Measurements from ENCODE around the gene PCDHGA2.
"Not testable (repeated sequence)": the region's sequence is repeated elsewhere in the genome, so short reads cannot be mapped to it uniquely, and the experiment has no call there.

Gene PCDHGA2

DNA sequence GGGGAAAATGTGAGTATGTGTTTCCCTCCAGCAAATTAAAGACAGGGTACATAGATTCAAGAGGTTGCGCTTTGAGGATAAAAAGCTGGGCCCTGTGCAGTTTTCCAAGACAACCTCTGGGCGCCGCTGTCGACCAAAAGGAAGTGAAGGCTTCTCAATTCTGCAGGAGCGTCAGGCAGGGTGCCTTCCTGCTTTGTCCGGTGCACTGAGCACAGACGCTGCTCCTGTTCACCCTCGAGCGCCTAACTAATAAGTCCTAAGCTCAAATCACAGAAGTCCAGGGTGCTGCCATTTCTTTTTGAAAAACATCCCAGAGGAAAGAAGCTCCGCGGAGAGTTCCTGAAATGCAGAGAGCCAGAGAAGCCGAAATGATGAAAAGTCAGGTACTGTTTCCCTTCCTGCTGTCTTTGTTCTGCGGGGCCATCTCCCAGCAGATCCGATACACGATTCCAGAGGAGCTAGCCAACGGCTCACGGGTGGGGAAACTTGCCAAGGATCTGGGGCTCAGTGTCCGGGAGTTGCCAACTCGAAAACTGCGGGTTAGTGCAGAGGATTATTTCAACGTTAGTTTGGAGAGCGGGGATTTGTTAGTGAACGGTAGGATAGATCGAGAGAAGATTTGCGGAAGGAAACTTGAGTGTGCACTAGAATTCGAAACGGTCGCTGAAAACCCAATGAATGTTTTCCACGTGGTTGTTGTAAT is 11.5 kb downstream of the PCDHGA2 start, which contains the start of gene PCDHGB1:
Gene PCDHGB1, plus strand, starts transcription at position 183 of the 703 bp plus-strand sequence. Its CDS starts 162 bp downstream, at position 345.
- DNase-seq = peak; percentile 33 to 51

DNA sequence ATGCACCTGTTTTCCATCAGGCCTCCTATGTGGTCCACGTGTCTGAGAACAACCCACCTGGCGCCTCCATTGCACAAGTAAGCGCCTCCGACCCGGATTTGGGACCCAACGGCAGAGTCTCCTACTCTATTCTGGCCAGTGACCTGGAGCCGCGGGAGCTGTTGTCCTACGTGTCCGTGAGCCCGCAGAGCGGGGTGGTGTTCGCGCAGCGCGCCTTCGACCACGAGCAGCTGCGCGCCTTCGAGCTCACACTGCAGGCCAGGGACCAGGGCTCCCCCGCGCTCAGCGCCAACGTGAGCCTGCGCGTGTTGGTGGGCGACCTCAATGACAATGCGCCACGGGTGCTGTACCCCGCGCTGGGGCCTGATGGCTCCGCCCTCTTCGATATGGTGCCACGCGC is 13.0 kb downstream of the PCDHGA2 start:
- DNase-seq = no peak

DNA sequence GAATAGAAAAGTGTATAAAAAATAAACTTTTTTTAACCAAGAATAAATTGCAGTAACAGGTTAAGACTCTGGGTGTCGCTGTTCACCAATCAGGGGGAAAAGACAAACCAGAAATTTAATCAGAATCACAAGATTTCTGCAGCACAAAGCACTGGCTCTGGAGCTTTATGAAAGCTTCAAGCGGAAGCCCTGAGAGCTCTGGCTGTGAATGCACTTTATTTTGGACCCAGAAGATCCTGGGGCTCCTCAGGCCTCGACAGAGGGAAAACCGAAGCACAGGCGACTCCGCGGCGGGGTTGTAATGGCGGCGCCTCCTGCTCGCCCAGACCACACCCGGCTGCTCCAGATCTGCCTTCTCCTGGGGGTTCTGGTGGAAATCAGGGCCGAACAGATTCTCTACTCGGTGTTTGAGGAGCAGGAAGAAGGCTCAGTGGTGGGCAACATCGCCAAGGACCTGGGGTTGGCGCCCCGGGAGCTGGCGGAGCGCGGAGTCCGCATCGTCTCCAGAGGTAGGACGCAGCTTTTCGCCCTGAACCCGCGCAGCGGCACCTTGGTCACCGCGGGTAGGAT is 16.4 kb downstream of the PCDHGA2 start, which contains the start of gene PCDHGA4:
Gene PCDHGA4, plus strand, starts transcription at position 122 of the 570 bp plus-strand sequence. Its CDS starts 87 bp downstream, at position 209.
- peak in 1 of 2 experiments; percentile 7 for DNase-seq

DNA sequence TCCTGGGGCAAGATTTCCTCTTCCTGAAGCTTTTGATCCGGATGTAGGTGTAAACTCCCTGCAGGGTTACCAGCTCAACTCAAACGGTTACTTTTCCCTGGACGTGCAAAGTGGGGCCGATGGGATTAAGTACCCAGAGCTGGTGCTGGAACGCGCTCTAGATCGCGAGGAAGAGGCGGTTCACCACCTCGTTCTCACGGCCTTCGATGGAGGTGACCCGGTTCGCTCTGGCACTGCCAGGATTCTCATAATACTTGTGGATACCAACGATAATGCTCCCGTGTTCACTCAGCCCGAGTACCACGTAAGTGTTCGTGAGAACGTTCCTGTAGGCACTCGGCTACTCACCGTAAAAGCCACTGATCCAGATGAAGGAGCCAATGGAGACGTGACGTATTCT is 17.1 kb downstream of the PCDHGA2 start:
- no peak for DNase-seq

DNA sequence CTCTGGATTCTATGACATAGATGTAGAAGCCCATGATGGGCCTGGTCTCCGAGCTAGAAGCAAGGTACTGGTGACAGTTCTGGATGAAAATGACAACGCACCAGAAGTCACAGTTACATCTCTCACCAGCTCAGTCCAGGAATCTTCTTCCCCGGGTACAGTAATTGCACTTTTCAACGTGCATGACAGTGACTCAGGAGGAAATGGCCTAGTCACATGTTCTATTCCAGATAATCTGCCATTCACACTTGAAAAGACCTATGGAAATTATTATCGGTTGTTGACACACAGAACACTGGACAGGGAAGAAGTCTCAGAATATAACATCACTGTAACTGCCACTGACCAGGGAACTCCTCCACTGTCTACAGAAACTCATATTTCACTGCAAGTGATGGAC is 17.6 kb downstream of the PCDHGA2 start:
- no peak for DNase-seq

DNA sequence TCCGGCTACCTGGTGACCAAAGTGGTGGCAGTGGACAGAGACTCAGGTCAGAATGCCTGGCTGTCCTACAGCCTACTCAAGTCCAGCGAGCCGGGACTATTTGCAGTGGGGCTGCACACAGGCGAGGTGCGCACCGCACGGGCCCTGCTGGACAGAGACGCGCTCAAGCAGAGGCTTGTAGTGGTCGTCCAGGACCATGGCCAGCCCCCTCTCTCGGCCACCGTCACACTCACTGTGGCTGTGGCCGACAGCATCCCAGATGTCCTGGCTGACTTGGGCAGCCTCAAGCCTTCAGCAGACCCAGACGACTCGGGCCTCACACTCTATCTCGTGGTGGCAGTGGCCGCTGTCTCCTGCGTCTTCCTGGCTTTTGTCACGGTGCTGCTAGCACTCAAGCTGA is 18.4 kb downstream of the PCDHGA2 start:
- DNase-seq = no peak

DNA sequence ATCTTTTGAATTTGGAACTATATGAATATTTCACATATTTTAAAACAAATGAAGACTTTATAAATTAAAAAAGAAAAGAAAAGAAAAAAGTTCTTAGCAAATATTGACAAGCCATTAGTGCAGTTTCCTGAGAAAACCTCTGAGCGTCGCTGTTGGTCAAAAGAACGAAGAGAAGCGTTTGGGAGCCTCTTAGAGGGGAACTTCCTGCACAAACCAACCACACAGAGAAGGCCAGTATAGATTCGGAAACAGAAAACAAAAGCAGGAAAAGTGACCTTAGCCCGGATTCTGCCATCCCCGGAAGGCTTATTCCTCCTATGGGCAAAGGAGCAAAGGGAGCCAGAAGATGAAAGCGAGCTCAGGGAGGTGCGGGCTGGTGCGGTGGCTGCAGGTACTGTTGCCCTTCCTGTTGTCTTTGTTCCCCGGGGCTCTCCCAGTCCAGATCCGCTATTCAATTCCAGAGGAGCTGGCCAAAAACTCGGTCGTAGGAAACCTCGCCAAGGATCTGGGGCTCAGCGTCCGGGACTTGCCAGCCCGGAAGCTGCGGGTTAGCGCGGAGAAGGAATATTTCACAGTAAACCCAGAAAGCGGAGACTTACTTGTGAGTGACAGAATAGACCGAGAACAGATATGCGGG is 21.3 kb downstream of the PCDHGA2 start, which contains the start of gene PCDHGB2:
Gene PCDHGB2, plus strand, starts transcription at position 205 of the 637 bp plus-strand sequence. Its CDS starts 142 bp downstream, at position 347.
- peak; percentile 11 to 40 for DNase-seq

DNA sequence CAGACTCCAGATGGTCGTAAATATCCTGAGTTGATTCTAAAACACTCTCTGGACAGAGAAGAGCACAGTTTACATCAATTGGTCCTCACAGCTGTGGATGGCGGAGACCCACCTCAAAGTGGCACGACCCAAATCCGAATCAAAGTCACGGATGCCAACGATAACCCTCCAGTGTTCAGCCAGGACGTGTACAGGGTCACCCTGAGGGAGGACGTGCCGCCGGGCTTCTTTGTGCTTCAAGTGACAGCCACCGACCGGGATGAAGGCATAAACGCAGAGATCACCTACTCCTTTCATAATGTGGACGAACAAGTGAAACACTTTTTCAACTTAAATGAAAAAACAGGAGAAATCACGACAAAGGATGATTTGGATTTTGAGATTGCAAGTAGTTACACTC is 22.1 kb downstream of the PCDHGA2 start:
- no peak for DNase-seq

DNA sequence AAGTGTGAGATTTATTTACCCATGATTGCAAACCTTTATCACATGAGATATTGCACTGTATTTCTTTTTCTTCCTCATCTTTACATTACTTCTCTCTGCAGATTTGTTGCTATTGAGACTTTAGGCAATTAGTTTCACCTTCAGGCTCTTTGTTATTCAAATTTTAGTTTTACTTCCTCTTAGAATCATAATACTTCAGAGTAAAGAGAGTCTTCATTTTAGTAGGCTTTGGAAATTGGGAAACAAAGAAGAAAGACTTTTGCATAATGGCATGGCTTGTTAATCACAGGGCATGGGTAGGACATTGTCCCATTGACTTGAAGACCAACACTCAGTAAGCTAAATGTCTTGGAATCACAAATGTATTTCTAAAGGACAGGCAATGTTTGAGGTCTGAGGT is 24.2 kb downstream of the PCDHGA2 start:
- no peak for DNase-seq

DNA sequence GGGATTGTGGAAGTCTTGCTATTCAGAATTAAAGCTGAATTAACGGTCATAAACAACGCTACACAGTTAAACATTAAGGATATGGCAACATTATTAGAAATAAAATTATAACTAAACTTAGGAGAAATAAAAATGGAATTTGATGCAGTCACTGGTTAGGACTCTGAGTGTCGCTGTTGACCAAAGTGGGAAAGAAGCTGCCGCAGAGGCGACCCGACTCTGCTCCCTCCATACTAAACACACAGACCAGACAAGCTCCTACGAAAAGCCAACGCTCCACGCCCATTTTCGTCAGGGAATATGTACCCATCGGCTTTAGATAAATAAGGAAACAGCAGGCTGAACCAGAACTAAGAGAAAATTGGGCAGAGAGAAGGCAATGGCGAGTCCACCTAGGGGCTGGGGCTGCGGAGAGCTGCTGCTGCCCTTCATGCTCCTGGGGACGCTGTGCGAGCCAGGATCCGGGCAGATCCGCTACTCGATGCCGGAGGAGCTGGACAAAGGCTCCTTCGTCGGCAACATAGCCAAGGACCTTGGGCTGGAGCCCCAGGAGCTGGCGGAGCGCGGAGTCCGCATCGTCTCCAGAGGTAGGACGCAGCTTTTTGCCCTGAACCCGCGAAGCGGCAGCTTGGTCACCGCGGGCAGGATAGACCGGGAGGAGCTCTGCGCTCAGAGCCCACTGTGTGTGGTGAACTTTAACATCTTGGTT is 25.5 kb downstream of the PCDHGA2 start, which contains the start of gene PCDHGA5:
Gene PCDHGA5, plus strand, starts transcription at position 211 of the 709 bp plus-strand sequence. Its CDS starts 169 bp downstream, at position 380.
- DNase-seq = no peak

DNA sequence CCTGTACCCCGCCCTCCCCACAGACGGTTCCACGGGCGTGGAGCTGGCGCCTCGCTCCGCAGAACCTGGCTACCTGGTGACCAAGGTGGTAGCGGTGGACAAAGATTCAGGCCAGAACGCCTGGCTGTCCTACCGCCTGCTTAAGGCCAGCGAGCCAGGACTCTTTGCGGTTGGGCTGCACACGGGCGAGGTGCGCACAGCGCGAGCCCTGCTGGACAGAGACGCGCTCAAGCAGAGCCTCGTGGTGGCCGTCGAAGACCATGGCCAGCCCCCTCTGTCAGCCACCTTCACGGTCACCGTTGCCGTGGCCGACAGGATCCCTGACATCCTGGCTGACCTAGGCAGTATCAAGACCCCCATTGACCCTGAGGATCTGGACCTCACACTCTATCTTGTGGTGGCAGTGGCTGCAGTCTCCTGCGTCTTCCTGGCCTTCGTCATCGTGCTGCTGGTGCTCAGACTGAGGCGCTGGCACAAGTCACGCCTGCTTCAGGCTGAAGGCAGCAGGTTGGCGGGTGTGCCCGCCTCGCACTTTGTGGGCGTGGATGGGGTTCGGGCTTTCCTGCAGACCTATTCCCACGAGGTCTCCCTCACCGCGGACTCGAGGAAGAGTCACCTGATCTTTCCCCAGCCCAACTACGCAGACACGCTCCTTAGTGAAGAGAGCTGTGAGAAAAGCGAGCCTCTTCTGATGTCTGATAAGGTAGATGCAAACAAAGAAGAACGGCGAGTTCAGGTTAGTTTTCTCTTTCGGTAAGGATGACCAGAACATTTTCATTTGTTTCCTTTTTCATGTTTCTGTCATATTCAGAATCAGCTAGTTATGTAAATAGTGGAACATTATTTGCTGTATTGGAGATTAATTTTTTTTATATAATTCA is 27.7 kb downstream of the PCDHGA2 start:
- no peak for DNase-seq

DNA sequence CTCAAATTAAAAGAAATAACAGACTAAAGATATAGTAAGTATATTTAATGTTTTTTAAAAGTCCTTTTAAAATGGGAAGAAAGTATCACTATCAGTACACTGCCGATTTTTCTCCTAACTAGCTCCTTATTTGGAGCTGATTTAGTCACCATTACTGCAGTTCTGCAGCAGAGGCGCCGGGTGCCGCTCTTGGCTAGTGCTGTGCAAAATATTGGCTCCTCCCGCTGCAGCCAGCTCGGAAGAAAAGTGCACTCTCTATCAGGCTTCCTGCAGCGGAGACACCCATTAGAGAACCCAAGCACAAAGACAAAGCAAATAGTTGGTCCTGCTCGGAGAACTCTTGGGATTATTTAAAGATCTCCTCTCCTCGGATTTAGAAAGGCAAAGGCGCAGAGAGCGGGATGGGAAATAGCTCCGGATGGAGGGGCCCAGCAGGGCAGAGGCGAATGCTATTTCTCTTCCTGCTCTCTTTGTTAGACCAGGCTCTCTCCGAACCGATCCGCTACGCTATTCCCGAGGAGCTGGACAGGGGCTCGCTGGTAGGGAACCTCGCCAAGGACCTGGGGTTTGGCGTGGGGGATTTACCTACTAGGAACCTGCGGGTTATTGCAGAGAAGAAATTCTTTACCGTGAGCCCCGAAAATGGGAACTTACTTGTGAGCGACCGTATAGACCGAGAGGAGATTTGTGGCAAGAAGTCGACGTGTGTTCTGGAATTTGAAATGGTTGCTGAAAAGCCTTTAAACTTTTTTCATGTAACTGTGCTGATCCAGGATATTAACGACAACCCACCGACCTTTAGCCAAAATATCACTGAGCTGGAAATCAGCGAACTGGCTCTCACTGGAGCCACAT is 31.7 kb downstream of the PCDHGA2 start, which contains the start of gene PCDHGB3:
Gene PCDHGB3, plus strand, starts transcription at position 249 of the 855 bp plus-strand sequence. Its CDS starts 153 bp downstream, at position 402.
- no peak for DNase-seq

DNA sequence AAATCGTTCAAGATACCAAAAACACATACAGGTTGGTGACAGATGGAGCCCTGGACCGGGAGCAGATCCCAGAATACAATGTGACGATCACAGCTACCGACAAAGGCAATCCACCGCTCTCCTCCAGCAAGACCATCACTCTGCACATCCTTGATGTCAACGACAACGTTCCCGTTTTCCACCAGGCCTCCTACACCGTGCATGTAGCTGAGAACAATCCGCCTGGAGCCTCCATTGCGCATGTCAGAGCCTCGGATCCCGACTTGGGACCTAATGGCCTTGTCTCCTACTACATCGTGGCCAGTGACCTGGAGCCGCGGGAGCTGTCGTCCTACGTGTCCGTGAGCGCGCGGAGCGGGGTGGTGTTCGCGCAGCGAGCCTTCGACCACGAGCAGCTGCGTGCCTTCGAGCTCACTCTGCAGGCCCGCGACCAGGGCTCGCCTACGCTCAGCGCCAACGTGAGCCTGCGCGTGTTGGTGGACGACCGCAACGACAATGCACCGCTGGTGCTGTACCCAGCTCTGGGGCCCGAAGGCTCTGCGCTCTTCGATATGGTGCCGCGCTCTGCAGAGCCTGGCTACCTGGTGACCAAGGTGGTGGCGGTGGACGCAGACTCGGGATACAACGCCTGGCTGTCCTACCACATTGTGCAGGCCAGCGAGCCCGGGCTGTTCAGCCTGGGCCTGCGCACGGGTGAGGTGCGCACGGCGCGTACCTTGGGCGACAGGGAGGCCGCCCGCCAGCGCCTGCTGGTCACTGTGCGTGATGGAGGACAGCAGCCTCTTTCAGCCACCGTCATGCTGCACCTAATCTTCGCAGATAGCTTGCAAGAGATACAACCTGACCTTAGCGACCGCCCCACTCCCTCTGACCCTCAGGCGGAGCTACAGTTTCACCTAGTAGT is 33.3 kb downstream of the PCDHGA2 start:
- no peak for DNase-seq

DNA sequence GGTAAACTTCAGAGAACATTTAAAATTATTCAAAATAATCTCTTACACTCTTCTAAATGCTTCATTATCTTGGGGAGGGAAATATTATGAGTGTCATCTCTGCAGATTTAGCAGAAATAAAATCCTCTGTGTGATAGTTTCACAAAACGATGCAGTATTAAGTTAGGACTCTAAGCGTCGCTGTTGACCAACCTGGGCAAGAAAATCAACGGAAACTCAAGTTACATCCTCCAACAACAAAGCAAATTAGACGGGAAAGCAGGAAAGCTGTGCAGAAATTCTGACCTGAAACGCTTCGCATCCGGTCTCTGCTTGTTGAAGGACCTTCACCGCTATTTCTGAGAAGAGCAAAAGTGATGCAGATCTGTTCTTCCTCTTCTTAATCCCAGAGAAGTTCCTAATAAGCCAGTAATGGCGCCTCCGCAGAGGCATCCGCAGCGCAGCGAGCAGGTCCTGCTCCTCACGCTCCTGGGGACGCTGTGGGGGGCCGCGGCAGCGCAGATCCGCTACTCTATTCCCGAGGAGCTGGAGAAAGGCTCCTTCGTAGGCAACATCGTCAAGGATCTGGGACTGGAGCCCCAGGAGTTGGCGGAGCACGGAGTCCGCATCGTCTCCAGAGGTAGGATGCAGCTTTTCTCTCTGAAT is 35.2 kb downstream of the PCDHGA2 start, which contains the start of gene PCDHGA6:
Gene PCDHGA6, plus strand, starts transcription at position 219 of the 645 bp plus-strand sequence. Its CDS starts 193 bp downstream, at position 412.
- no peak for DNase-seq

DNA sequence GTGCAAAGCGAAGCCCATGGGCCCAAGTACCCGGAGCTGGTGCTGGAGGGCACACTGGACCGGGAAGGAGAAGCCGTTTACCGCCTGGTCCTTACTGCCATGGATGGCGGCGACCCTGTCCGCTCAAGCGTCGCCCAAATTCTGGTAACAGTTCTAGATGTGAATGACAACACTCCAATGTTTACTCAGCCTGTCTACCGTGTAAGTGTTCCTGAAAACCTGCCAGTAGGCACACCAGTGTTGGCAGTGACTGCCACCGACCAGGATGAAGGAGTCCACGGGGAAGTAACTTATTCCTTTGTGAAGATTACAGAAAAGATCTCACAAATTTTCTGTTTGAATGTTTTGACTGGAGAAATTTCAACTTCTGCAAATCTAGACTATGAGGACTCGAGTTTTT is 36.1 kb downstream of the PCDHGA2 start:
- no peak for DNase-seq

DNA sequence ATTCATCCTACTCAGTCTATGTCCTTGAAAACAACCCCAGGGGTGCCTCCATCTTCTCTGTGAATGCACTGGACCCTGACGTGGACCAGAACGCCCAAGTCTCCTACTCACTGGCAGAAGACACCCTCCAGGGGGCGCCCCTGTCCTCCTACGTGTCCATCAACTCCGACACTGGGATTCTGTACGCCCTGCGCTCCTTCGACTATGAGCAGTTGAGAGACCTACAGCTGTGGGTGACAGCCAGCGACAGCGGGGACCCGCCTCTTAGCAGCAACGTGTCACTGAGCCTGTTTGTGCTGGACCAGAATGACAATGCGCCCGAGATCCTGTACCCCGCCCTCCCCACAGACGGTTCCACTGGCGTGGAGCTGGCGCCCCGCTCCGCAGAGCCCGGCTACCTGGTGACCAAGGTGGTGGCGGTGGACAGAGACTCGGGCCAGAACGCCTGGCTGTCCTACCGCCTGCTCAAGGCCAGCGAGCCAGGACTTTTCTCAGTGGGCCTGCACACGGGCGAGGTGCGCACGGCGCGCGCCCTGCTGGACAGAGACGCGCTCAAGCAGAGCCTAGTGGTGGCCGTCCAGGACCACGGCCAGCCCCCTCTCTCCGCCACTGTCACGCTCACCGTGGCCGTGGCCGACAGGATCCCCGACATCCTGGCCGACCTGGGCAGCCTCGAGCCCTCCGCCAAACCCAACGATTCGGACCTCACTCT is 37.0 kb downstream of the PCDHGA2 start:
- not testable (repeated sequence) for DNase-seq

DNA sequence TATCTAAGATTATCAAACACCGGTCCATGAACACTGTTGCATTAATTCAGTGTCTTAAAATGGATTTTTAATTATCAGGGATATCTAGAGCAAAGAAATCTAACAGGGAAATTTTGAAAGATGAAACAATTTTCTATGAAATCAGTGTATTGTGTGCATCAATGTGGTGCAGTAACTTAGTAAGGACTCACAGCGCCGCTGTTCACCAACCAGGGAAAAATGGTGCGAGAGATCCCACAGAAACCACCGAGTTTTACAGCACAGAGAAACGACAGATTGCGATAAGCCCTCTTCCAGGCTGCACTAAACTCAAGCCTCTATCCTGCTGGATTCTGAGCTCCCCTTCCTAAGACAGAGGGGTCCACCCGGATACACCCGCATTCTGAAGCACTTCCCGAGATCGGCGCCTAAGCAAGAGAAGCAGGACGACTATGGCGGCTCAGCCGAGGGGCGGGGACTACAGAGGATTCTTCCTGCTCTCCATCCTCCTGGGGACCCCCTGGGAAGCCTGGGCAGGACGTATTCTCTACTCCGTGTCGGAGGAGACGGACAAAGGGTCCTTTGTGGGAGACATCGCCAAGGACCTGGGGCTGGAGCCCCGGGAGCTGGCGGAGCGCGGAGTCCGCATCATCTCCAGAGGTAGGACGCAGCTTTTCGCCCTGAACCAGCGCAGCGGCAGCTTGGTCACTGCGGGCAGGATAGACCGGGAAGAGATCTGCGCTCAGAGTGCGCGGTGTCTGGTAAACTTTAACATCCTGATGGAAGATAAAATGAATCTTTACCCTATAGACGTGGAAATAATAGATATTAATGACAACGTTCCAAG is 44.1 kb downstream of the PCDHGA2 start, which contains the start of gene PCDHGA7:
Gene PCDHGA7, plus strand, starts transcription at position 274 of the 826 bp plus-strand sequence. Its CDS starts 158 bp downstream, at position 432.
- no peak for DNase-seq
